ENCODE measurements around the gene TUBB2A. TPM values are rescaled to one million over a fixed set of nuclear protein-coding genes. Genes with fewer than 3 reads are reported as not detected.
"Not testable (repeated sequence)": the region's sequence is repeated elsewhere in the genome, so short reads cannot be mapped to it uniquely, and the experiment has no call there.

TUBB2A gene
- total RNA-seq, 1 donor from 2014 or later: 177 TPM

GRCh38 chr6:3139090-3139903 lies 18.0 kb downstream of the TUBB2A start:
- no peaks in the 10 kb centered on the region for H3K27me3 Mint-ChIP-seq (ENCODE audit: low read depth)
- peak overlapping the region; percentile 85 for H3K27ac Mint-ChIP-seq (ENCODE audit: unreplicated experiment)
- H3K9me3 Mint-ChIP-seq: no peaks in the 10 kb centered on the region
- DNase-seq (ENCODE audit: low read depth, low spot score): no peak
- H3K4me1 Mint-ChIP-seq: no peaks in the 10 kb centered on the region
- H3K36me3 Mint-ChIP-seq (ENCODE audit: low read depth): peaks cover 25% of the 10 kb centered on the region
- H3K4me3 Mint-ChIP-seq: no peak overlapping the region
- TF ChIP-seq, protein P1, sequence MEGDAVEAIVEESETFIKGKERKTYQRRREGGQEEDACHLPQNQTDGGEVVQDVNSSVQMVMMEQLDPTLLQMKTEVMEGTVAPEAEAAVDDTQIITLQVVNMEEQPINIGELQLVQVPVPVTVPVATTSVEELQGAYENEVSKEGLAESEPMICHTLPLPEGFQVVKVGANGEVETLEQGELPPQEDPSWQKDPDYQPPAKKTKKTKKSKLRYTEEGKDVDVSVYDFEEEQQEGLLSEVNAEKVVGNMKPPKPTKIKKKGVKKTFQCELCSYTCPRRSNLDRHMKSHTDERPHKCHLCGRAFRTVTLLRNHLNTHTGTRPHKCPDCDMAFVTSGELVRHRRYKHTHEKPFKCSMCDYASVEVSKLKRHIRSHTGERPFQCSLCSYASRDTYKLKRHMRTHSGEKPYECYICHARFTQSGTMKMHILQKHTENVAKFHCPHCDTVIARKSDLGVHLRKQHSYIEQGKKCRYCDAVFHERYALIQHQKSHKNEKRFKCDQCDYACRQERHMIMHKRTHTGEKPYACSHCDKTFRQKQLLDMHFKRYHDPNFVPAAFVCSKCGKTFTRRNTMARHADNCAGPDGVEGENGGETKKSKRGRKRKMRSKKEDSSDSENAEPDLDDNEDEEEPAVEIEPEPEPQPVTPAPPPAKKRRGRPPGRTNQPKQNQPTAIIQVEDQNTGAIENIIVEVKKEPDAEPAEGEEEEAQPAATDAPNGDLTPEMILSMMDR (conservative IDR thresholded peaks at IDR 0.05): no peak

GRCh38 chr6:3138341-3138740 lies 19.0 kb downstream of the TUBB2A start:
- TF ChIP-seq, protein P1 (conservative IDR thresholded peaks at IDR 0.05): no peak
- Mint-ChIP-seq H3K9me3 (no peaks in the 10 kb centered on the region), H3K36me3 (ENCODE audit: low read depth) (peaks cover 22% of the 10 kb centered on the region), H3K4me1 (no peaks in the 10 kb centered on the region), H3K4me3 (no peak overlapping the region), H3K27ac (ENCODE audit: unreplicated experiment) (no peak overlapping the region), H3K27me3 (ENCODE audit: low read depth) (no peaks in the 10 kb centered on the region)
- no peak for DNase-seq (ENCODE audit: low read depth, low spot score)

- not testable (repeated sequence) for H3K4me3 Mint-ChIP-seq; H3K27ac Mint-ChIP-seq (ENCODE audit: unreplicated experiment); DNase-seq (ENCODE audit: low read depth, low spot score); H3K9me3 Mint-ChIP-seq; H3K4me1 Mint-ChIP-seq; H3K27me3 Mint-ChIP-seq (ENCODE audit: low read depth)
- peaks cover 24% of the 10 kb centered on the region for H3K36me3 Mint-ChIP-seq (ENCODE audit: low read depth)
These were observed 19.5 kb downstream of the TUBB2A start for GRCh38 chr6:3137873-3138272.

DNA sequence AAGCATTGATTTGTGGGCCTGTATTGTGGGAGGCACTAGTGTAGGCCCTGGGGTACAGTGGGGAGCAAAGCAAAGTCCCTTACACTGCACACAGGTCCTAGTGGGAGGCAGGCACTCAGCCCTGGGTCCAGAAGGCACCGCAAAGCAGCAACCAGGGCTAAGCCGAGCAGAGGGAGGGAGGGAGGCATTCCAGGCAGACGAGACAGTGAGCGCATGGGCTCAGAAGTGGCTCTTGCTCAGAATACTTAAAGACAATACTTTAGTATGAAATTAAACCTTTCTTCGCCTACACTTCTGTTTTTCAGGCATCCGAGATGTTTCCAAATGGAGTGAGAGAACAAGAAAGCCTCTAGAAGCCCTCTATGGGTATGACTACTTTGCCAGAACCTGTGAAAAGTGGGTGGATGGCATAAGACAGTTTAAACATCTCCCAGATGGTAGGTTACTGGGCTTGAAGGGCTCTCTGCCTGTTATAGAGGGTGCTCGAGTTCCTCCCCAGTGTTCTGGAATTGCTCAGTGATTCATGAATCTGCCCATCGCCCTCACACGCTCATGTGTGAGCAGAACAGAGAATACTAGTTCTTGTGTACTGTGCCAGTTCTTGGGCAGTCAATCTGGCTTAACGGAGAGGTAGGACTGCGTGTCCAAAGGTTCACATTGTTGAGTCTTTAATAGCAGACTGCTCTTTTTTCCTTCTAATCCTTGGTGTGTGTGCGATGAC lies 20.1 kb downstream of the TUBB2A start:
- H3K4me1 Mint-ChIP-seq: no peaks in the 10 kb centered on the region
- peak overlapping the region; percentile 67 for H3K27ac Mint-ChIP-seq (ENCODE audit: unreplicated experiment)
- no peak for DNase-seq (ENCODE audit: low read depth, low spot score)
- TF ChIP-seq, protein P1 (conservative IDR thresholded peaks at IDR 0.05): no peak
- H3K9me3 Mint-ChIP-seq: no peaks in the 10 kb centered on the region
- peaks cover 24% of the 10 kb centered on the region for H3K36me3 Mint-ChIP-seq (ENCODE audit: low read depth)
- H3K27me3 Mint-ChIP-seq (ENCODE audit: low read depth): no peaks in the 10 kb centered on the region
- no peak overlapping the region for H3K4me3 Mint-ChIP-seq

DNA sequence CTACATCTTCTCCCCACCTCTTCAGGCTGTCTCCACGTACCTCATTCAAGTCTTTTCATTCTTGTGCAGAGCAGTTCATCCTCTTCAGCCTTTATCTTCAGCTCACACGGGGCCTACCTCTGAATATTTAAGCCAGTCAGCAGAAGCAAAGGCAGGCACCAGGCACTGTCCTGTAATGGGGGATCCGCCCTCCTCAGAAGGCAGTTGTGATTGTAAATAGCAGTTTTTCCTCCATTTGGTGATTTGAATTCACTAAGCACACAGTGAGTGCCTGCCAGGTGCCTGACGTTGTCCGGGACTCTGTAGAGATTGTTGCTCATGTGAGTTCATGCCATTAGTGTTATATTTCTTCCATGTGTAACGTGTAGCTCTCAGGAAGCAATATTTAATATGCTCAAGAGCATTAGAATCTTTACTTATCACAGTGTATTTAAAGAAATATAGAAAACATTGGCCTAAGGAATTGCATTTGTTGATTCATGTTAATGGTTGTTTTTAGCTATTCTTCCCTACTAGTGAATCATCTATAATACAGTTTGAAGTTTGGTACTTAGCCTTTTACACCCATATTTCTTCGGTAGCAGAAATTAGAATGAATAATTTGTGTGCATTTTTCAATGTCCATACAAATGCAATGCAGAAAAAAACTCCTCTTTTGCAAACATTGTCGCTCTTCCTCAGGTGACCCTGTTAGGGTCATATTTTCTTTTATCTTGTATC lies 20.9 kb downstream of the TUBB2A start:
- TF ChIP-seq, protein P1 (conservative IDR thresholded peaks at IDR 0.05): no peak
- Mint-ChIP-seq H3K4me1 (no peaks in the 10 kb centered on the region), H3K9me3 (no peaks in the 10 kb centered on the region), H3K4me3 (no peak overlapping the region), H3K27me3 (ENCODE audit: low read depth) (no peaks in the 10 kb centered on the region), H3K27ac (ENCODE audit: unreplicated experiment) (no peak overlapping the region), H3K36me3 (ENCODE audit: low read depth) (peaks cover 24% of the 10 kb centered on the region)
- DNase-seq (ENCODE audit: low read depth, low spot score): no peak
